DOHH2 (cell line): ENCODE results near the gene DUSP16.

Experiments
- EZH2phosphoT487 ChIP-seq: fragments of 200-600 bp; sonication (generic); IDR thresholded peaks from 2 replicates; pipeline ENCODE4 v1.6.1; 2017; ENCODE audit warnings: borderline replicate concordance, mild to moderate bottlenecking, antibody characterized with exemption, low read length, moderate library complexity, mixed read lengths
- TF ChIP-seq, protein P1 (sequence below): fragments of 200-600 bp; sonication (generic); IDR thresholded peaks from one replicate; pipeline ENCODE4 v1.5.1; 2014; ENCODE audit warnings: antibody characterized with exemption, mild to moderate bottlenecking, low read depth, low read length; ENCODE audit not compliant: poor library complexity, severe bottlenecking

DNA sequence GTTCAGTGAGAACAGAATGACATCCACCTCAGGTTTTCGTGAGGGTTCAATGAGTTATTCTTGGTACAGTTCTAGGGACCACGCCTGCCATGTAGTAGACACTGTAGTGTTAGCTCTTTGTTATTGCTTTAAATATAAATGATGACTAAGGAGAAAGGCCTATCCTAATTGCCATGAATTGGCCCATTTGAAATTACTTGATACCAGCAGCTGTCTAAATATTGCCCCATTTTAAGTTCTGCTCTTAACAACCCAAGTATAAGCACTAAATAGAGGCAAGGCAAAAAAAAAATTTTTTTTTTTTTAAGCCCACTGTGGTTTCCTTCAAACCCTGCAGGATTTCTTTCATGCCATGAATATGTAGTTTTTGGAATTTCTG is 121.2 kb downstream of the DUSP16 start:
- TF ChIP-seq, protein P1, sequence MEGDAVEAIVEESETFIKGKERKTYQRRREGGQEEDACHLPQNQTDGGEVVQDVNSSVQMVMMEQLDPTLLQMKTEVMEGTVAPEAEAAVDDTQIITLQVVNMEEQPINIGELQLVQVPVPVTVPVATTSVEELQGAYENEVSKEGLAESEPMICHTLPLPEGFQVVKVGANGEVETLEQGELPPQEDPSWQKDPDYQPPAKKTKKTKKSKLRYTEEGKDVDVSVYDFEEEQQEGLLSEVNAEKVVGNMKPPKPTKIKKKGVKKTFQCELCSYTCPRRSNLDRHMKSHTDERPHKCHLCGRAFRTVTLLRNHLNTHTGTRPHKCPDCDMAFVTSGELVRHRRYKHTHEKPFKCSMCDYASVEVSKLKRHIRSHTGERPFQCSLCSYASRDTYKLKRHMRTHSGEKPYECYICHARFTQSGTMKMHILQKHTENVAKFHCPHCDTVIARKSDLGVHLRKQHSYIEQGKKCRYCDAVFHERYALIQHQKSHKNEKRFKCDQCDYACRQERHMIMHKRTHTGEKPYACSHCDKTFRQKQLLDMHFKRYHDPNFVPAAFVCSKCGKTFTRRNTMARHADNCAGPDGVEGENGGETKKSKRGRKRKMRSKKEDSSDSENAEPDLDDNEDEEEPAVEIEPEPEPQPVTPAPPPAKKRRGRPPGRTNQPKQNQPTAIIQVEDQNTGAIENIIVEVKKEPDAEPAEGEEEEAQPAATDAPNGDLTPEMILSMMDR, result no peak
- TF ChIP-seq EZH2phosphoT487, result no peak
